RWPE2 (cell line): ENCODE data around the gene MAP4K2.
A peak's percentile ranks its signal among the peaks of the same experiment; 100 is the strongest.

ENCODE experiments used
- ATAC-seq: fragments of 200-7000 bp; cut with Tn5 transposase; 3 replicates; pipeline ENCODE4 v1.9.1; 2021; ENCODE audit warnings: low read depth
- DNase-seq: peaks from one replicate; pipeline ENCODE4 v3.0.0-alpha.2; 2020; ENCODE audit warnings: low spot score
- H3K27ac ChIP-seq: fragments of 450-650 bp; 2 replicates; pipeline ENCODE4 v1.5.1; 2017; ENCODE audit warnings: mild to moderate bottlenecking; ENCODE audit not compliant: poor library complexity, severe bottlenecking
- H3K27me3 ChIP-seq: fragments of 250-450 bp; sonication (Bioruptor Pico); 2 replicates; pipeline ENCODE4 v1.5.1; 2021; ENCODE audit warnings: mild to moderate bottlenecking, moderate library complexity; ENCODE audit not compliant: insufficient read depth, poor library complexity, severe bottlenecking
- H3K36me3 ChIP-seq: fragments of 250-450 bp; sonication (Bioruptor Pico); 2 replicates; pipeline ENCODE4 v1.5.1; 2020; ENCODE audit warnings: low read depth, mild to moderate bottlenecking, moderate library complexity
- H3K4me1 ChIP-seq: fragments of 250-450 bp; sonication (Bioruptor Pico); 2 replicates; pipeline ENCODE4 v1.5.1; 2021; ENCODE audit warnings: mild to moderate bottlenecking, moderate library complexity; ENCODE audit not compliant: insufficient read depth, poor library complexity, severe bottlenecking
- H3K4me3 ChIP-seq: fragments of 250-450 bp; sonication (Bioruptor Pico); 2 replicates; pipeline ENCODE4 v1.5.1; 2021; ENCODE audit warnings: mild to moderate bottlenecking, moderate library complexity; ENCODE audit not compliant: severe bottlenecking
- H3K9me3 ChIP-seq: fragments of 250-450 bp; sonication (Bioruptor Pico); 2 replicates; pipeline ENCODE4 v1.5.1; 2021; ENCODE audit warnings: mild to moderate bottlenecking, moderate library complexity; ENCODE audit not compliant: severe bottlenecking
- TF ChIP-seq, protein P1 (sequence below): fragments of 450-650 bp; IDR thresholded peaks from one replicate; pipeline ENCODE4 v1.5.1; 2017; ENCODE audit warnings: mild to moderate bottlenecking, moderate library complexity; ENCODE audit not compliant: poor library complexity, severe bottlenecking

MAP4K2 gene

DNA sequence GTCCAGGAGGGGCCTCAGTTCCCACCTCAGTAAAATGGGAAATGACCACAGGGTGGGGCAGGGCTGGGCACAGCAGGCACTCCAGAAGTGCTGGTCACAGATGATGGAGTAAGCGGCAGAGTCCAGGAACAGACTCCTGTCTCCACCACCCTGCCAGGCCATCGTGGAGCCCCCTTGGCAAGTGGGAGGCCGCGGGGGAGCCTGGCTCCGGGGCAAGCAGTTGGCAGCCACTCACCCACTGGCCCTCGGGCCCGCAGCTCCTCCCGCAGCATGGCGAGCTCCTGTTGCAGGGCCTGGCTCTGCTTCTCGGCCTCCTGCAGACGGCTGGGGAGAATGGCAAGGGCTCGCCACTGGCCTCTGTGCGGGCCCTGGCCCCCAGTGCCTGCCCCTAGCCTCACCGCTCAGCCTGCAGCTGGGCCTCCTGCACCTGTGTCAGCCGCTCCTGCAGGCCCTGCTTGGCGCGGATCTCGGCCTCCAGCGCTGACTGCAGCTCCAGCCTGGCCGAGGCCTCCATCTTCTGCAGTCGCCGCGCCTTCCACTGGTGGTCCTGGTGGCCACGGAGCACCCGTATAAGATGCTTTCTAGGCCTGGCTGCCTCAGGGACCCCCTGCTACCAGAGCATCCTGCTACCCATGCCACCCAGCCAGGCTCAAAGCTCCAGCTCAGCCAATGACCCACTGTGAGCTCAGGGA, 31.2 kb upstream of the MAP4K2 start:
- no peak overlapping the region for H3K27ac ChIP-seq
- peaks cover 11% of the 10 kb centered on the region for H3K4me1 ChIP-seq
- no peak overlapping the region for H3K4me3 ChIP-seq
- DNase-seq (no peak), ATAC-seq (no peak)
- TF ChIP-seq, protein P1, sequence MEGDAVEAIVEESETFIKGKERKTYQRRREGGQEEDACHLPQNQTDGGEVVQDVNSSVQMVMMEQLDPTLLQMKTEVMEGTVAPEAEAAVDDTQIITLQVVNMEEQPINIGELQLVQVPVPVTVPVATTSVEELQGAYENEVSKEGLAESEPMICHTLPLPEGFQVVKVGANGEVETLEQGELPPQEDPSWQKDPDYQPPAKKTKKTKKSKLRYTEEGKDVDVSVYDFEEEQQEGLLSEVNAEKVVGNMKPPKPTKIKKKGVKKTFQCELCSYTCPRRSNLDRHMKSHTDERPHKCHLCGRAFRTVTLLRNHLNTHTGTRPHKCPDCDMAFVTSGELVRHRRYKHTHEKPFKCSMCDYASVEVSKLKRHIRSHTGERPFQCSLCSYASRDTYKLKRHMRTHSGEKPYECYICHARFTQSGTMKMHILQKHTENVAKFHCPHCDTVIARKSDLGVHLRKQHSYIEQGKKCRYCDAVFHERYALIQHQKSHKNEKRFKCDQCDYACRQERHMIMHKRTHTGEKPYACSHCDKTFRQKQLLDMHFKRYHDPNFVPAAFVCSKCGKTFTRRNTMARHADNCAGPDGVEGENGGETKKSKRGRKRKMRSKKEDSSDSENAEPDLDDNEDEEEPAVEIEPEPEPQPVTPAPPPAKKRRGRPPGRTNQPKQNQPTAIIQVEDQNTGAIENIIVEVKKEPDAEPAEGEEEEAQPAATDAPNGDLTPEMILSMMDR = no peak
- no peaks in the 10 kb centered on the region for H3K9me3 ChIP-seq
- no peaks in the 10 kb centered on the region for H3K27me3 ChIP-seq
- peaks cover 78% of the 10 kb centered on the region for H3K36me3 ChIP-seq

DNA sequence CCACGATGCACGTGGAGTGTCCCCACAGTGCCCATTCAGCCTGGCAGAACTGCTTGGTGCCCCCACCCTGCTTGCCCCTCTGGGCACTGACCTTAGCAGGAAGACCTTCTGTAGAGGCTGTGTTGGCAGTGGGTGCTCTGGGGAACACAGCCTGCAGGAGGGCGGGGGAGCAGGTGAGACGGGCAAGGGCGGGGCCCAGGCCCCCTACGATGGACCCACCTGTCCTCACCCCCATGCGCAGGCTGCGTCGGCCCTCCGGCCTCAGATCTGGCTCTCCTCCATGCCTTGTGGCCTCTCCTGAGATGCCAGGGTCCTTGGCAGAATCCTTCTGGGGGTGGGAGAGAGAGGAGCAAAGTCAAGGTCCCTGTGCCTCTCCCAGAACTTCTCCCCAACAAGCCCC, 30.5 kb upstream of the MAP4K2 start:
- no peaks in the 10 kb centered on the region for H3K9me3 ChIP-seq
- H3K4me3 ChIP-seq = no peak overlapping the region
- no peak for DNase-seq
- H3K27me3 ChIP-seq = no peaks in the 10 kb centered on the region
- TF ChIP-seq, protein P1 = no peak
- H3K27ac ChIP-seq = no peak overlapping the region
- H3K4me1 ChIP-seq = peaks cover 11% of the 10 kb centered on the region
- peaks cover 77% of the 10 kb centered on the region for H3K36me3 ChIP-seq
- ATAC-seq = no peak

DNA sequence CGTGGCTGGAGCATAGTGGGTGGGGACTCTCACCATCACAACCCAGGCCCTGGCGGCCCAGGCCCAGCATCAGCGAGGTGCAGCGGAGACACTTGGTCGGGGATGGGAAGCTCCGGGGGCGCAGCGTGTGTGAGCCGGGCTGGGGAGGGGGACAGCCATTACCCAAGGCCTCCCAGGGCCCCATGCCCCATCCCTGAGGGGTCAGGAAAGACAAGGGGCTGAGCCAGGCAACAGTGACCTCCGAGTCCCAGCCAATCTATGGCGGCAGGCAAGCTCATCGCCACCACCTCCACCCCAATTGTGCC, 30.1 kb upstream of the MAP4K2 start:
- H3K27ac ChIP-seq = no peak overlapping the region
- H3K27me3 ChIP-seq = no peaks in the 10 kb centered on the region
- no peaks in the 10 kb centered on the region for H3K9me3 ChIP-seq
- peaks cover 77% of the 10 kb centered on the region for H3K36me3 ChIP-seq
- TF ChIP-seq, protein P1 = no peak
- H3K4me1 ChIP-seq = peaks cover 11% of the 10 kb centered on the region
- ATAC-seq (no peak), DNase-seq (peak; percentile 62)
- no peak overlapping the region for H3K4me3 ChIP-seq

DNA sequence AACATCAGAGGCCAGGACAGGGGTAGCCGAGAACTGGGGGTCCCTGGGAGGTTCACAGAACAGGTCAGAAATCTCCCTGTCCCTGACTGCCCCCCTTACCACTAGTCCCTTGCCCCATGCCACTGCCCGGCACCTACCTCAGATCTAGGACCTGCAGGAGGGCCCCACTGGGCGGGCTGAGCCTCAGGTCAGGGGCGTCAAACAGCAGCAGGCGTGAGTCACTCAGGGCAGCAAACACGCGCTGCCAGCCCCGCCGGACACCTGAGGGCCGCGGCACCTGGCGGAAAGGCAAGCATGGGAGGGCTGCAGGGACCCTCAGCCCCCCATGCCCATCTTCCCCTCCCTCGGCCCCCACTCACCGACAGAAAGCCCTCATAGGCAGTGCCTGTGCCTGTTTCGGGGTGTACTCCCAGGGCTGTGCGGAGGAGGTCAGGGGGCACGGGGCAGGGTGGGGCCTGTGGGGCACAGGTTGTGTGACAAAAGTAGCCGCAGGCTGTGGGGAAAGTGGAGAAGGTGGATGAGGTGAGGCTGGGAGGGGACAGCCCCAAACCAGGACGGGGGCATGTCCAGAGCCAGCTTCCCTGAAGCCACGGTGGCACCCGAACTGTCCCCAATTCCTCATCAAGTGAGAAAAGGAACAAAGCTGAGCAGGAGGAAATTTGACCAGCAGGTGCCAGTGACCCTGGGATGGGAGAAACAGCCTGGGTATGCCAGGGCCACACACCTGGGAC, 29.6 kb upstream of the MAP4K2 start:
- TF ChIP-seq, protein P1 = no peak
- DNase-seq = no peak
- H3K9me3 ChIP-seq = no peaks in the 10 kb centered on the region
- H3K27me3 ChIP-seq = no peaks in the 10 kb centered on the region
- no peak overlapping the region for H3K4me3 ChIP-seq
- H3K4me1 ChIP-seq = peaks cover 11% of the 10 kb centered on the region
- H3K36me3 ChIP-seq = peaks cover 76% of the 10 kb centered on the region
- ATAC-seq = no peak
- no peak overlapping the region for H3K27ac ChIP-seq

DNA sequence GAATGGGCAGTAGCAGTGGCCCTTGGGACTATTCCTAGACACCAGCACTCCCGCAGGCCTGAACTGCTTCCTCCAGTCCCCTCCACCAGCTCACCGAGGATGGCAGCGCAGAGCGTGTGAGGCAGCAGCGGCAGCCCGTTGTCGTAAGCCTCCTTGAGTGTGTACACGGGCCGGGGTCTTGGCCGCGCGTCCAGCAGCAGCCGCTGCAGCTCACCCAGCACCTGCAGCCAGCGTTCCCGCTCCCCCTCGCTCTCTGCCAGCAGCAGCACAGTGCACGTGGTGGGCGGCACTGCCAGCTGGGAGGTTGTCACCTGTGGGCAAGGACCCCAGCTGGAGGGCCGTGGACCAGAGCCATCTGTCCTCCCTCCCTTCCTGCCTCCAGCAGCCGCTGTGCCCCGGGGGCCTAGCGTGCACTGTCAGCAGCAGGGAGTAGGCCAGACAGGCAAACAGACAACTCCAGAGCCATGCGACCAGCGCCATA, 28.4 kb upstream of the MAP4K2 start:
- H3K27me3 ChIP-seq = no peaks in the 10 kb centered on the region
- peaks cover 11% of the 10 kb centered on the region for H3K4me1 ChIP-seq
- no peak for ATAC-seq
- TF ChIP-seq, protein P1 = no peak
- no peak for DNase-seq
- no peak overlapping the region for H3K27ac ChIP-seq
- H3K4me3 ChIP-seq = no peak overlapping the region
- H3K36me3 ChIP-seq = peaks cover 78% of the 10 kb centered on the region
- H3K9me3 ChIP-seq = no peaks in the 10 kb centered on the region
